GM13977 (cell line): ENCODE measurements around the gene SLC5A1.

Experiments
- DNase-seq: peaks from one replicate; pipeline ENCODE4 v3.0.0; 2012; ENCODE audit warnings: low spot score
- CTCF ChIP-seq: IDR thresholded peaks from 2 replicates; pipeline ENCODE4 v1.5.1; 2012; ENCODE audit warnings: mild to moderate bottlenecking, control low read depth; ENCODE audit not compliant: insufficient read depth; ENCODE audit errors: extremely low read depth, missing control alignments
- in situ Hi-C: fragments of 300-500 bp; cut with MboI; formaldehyde crosslinking; loops from one replicate; pipeline ENCODE4 v1.12.0; 2022; ENCODE audit warnings: low sequenced_read_pairs, low pct_unique_long_range_greater_than_20kb, mixed read lengths, inconsistent platforms; ENCODE audit not compliant: unreplicated experiment

Gene SLC5A1

DNA sequence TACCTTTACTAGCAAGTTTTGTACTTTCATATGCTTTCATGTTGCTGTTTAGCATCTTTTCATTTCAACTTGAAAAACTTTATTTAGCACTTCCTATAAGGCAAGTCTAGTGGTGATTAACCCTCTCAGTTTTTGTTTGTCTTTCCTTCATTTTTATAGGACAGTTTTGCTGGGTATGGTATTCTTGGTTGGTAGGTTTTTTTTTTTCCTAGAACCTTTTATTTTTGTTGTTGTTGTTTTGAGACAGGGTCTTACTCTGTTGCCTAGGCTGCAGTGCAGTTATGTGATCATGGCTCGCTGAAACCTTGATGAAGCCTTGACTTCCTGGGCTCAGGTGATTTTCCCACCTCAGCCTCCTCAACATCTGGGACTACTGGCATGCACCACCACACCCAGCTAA, 29.9 kb upstream of the SLC5A1 start:
- no peak for DNase-seq
- in situ Hi-C loops = no loop called here
- TF ChIP-seq CTCF = no peak

DNA sequence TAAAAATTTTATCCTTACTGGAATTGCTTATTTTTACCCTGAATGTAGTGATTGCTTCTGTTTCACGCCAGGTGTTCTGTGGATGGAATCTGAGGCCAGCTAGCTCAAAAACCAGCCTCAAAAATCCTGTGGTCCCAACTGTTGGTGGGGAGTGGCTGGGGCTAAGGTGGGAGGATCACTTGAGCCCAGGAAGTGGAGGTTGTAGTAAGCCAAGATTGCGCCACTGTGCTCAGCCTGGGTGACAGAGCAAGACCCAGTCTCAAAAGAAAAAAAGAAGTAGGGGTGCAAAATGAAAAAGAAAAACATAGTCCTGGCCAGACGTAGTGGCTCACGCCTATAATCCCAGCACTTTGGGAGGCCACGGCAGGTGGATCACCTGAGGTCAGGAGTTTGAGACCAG, 27.0 kb upstream of the SLC5A1 start:
- in situ Hi-C loops = no loop called here

DNA sequence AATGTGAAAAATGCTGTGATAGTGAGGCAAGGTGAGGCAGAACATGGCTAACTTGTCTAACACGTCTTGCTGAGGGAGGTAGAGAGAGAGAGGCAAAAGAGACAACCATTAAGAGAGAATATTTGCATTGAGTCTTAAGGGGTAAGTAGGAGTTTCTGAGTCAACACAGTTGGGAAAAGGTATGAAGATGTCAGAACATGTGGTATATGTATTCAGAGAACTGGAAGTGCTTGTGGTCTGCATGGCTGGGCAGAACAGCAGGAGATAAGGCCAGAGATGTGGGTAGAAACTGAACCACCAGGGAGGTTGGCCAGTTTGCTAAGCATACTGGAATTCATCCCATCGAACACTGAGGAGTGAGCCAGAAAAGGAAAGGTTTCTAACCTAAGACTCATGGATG, 25.0 kb upstream of the SLC5A1 start:
- in situ Hi-C loops = no loop called here
- no peak for DNase-seq
- TF ChIP-seq CTCF = no peak

More for the DNA sequence above, 27.0 kb upstream of the SLC5A1 start:
- DNase-seq = no peak
- no peak for TF ChIP-seq CTCF

- TF ChIP-seq CTCF = no peak
- no peak for DNase-seq
- in situ Hi-C loops = no loop called here
Measured at GRCh38 chr22:32020117-32020516, 22.9 kb upstream of the SLC5A1 start.

DNA sequence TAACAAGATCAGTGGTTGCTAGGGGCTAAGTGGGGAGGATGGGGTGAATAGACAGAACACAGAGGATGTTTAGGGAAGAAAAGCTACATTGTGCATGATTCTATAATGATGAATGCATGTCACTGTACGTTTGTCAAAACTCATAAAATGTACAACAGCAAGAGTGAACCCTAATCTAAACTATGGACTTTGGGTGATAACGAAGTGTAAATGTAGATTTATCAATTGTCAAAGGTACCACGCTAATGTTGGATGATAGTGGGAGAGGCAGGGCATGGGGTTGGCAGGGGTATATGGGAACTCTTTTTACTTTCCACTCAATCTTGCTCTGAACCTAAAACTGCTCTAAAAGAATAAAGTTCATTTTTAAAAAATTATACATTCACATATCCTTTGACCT, 21.3 kb upstream of the SLC5A1 start:
- no peak for TF ChIP-seq CTCF
- DNase-seq = no peak
- in situ Hi-C loops = no loop called here

DNA sequence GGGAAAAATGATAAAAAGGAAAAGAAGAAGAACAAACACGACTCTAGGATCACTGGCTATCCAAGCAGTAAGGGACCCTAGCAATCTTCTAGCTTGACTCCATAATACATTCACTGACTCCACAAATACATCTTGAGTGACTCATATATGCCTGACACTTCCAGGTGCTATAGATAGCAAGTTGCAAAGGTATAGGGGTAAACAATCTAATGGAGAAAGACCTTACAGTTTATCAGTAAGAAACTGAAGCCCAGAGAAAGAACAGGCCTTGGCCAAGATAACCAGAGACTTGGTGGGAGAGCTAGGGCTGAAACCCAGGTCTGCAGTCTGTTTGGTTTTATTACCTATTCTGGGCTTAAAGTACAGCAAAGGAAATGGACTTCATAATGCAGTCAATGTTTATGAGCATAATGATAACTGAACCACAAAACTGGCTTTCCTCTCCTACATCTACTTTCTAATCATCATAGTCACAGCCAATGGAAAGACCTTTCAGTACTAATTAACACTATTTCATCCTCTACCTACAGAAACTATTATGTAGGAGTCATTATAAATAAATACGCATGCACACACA, 19.7 kb upstream of the SLC5A1 start:
- in situ Hi-C loops = no loop called here
- TF ChIP-seq CTCF = no peak
- no peak for DNase-seq

DNA sequence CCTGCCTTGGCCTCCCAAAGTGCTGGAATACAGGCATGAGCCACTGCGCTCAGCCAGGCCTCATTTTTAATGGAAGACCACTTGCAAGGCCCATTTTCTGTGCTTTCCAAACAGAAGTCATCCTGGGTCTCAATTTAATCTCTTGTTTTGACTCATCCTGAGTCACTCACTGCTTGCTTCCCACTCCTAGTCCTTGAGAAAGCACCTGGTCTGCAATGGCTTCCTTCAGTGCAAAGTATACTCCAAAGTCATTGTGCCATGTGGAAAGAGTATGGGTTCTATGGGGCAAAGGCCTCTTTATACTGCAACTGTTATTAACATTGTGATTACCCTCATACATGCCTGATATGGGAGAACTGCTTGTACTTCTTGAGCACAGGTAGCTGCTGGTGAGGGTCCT, 18.3 kb upstream of the SLC5A1 start:
- no peak for DNase-seq
- in situ Hi-C loops = no loop called here
- no peak for TF ChIP-seq CTCF
